H1 (cell line): ENCODE data around the gene GRM1. TPM values are rescaled to one million over a fixed set of nuclear protein-coding genes. Genes with fewer than 3 reads are reported as not detected.

ENCODE experiments used
- CTCF ChIA-PET: fragments of 300-600 bp; sonication (Branson Sonifier 250); formaldehyde crosslinking; loops from one replicate; lab custom pipeline; 2021; ENCODE audit not compliant: partially characterized antibody; lab: Charles Lee
- POLR2A ChIA-PET: fragments of 300-600 bp; sonication (Branson Sonifier 250); formaldehyde crosslinking; loops from one replicate; lab custom pipeline; 2021; ENCODE audit warnings: inconsistent platforms; ENCODE audit not compliant: partially characterized antibody; lab: Charles Lee
- DNase-seq, 2 experiments: peaks; one replicate each; pipeline versions ENCODE4 v3.0.0 to v3.0.0-alpha.2; 2010 to 2022; ENCODE audit warnings: low spot score in 2 of 2, low read depth in 1 of 2, mixed read lengths in 1 of 2
- FAIRE-seq: peaks from 2 replicates; lab custom pipeline; 2011; peaks lifted over from hg19 to GRCh38; lab: Jason Lieb, UNC
- H2AFZ ChIP-seq: 2 replicates; pipeline ENCODE4 v1.8.1; 2012; ENCODE audit warnings: low read length, inconsistent platforms
- H2AK5ac ChIP-seq: 2 replicates; pipeline ENCODE4 v1.6.1; 2013; ENCODE audit warnings: low read depth, low read length
- H2BK120ac ChIP-seq: replicated peaks from 2 replicates; pipeline ENCODE3; 2013; ENCODE audit warnings: low read depth, low read length, inconsistent platforms
- H2BK12ac ChIP-seq: 2 replicates; pipeline ENCODE4 v1.6.1; 2013; ENCODE audit warnings: low read depth, low read length
- H2BK15ac ChIP-seq: 2 replicates; pipeline ENCODE4 v1.6.1; 2013; ENCODE audit warnings: low read length
- H2BK20ac ChIP-seq: 2 replicates; pipeline ENCODE4 v1.6.1; 2013; ENCODE audit warnings: low read length
- H2BK5ac ChIP-seq: 2 replicates; pipeline ENCODE4 v1.6.1; 2013; ENCODE audit warnings: low read depth, low read length
- H3K14ac ChIP-seq: 2 replicates; pipeline ENCODE4 v1.6.1; 2013; ENCODE audit warnings: inconsistent platforms; ENCODE audit not compliant: insufficient read length
- H3K18ac ChIP-seq: 2 replicates; pipeline ENCODE4 v1.6.1; 2013; ENCODE audit warnings: low read length; ENCODE audit errors: extremely low read depth
- H3K23ac ChIP-seq: 2 replicates; pipeline ENCODE4 v1.6.1; 2013; ENCODE audit warnings: inconsistent platforms; ENCODE audit not compliant: insufficient read length
- H3K23me2 ChIP-seq: 2 replicates; pipeline ENCODE4 v1.6.1; 2013; ENCODE audit warnings: low read depth, low read length
- H3K27ac ChIP-seq: 2 replicates; pipeline ENCODE4 v1.6.1; 2011; ENCODE audit warnings: low read depth, low read length, inconsistent platforms
- H3K27me3 ChIP-seq, 4 experiments: replicated peaks in 1 of 4; 1 replicate in 1 of 4; 2 replicates in 3 of 4; pipeline versions ENCODE4 v1.6.1 to v1.8.1; 2011 to 2013; ENCODE audit warnings: low read length in 3 of 4, mild to moderate bottlenecking in 3 of 4, inconsistent platforms in 2 of 4, mixed read lengths in 2 of 4, moderate library complexity in 1 of 4; ENCODE audit not compliant: control insufficient read depth in 3 of 4, insufficient read depth in 3 of 4; ENCODE audit errors: extremely low read depth in 1 of 4
- H3K36me3 ChIP-seq, 4 experiments: 2 replicates each; pipeline versions ENCODE4 v1.6.1 to v1.8.1; 2011 to 2013; ENCODE audit warnings: mild to moderate bottlenecking in 4 of 4, low read length in 3 of 4, moderate library complexity in 2 of 4, control low read depth in 1 of 4, inconsistent platforms in 1 of 4; ENCODE audit not compliant: insufficient read depth in 4 of 4, control insufficient read depth in 2 of 4
- H3K4ac ChIP-seq: replicated peaks from 2 replicates; pipeline ENCODE3; 2013; ENCODE audit warnings: low read length, low read depth, mixed read lengths, inconsistent platforms; ENCODE audit not compliant: insufficient read length
- H3K4me1 ChIP-seq, 4 experiments: replicated peaks in 1 of 4; 1 replicate in 1 of 4; 2 replicates in 3 of 4; pipeline versions ENCODE4 v1.6.1 to v1.8.1; 2011 to 2013; ENCODE audit warnings: low read length in 3 of 4, inconsistent platforms in 2 of 4, mixed read lengths in 1 of 4; ENCODE audit not compliant: insufficient read depth in 4 of 4, control insufficient read depth in 3 of 4
- H3K4me2 ChIP-seq, 2 experiments: 2 replicates each; pipeline versions ENCODE4 v1.6.1 to v1.8.1; 2011 to 2013; ENCODE audit warnings: low read depth in 2 of 2, low read length in 2 of 2, control low read depth in 1 of 2, inconsistent platforms in 1 of 2, mild to moderate bottlenecking in 1 of 2; ENCODE audit not compliant: insufficient read depth in 1 of 2
- H3K4me3 ChIP-seq, 4 experiments: fragments of 200-600, 300-600 bp in 1 of 4; sonication (generic), shearing (Covaris generic), sonication (Bioruptor Twin) in 1 of 4; 2 replicates each; pipeline versions ENCODE4 v1.5.1 to v1.8.1; 2011 to 2016; ENCODE audit warnings: low read length in 4 of 4, low read depth in 3 of 4, control low read depth in 2 of 4, inconsistent platforms in 2 of 4, mild to moderate bottlenecking in 2 of 4, mixed read lengths in 1 of 4, moderate library complexity in 1 of 4; ENCODE audit not compliant: insufficient read depth in 2 of 4; ENCODE audit errors: extremely low read depth in 1 of 4
- H3K56ac ChIP-seq: replicated peaks from 2 replicates; pipeline ENCODE3; 2013; ENCODE audit warnings: low read depth, mild to moderate bottlenecking, mixed read lengths, low read length, inconsistent platforms; ENCODE audit not compliant: insufficient read length
- H3K79me1 ChIP-seq: 2 replicates; pipeline ENCODE4 v1.6.1; 2013; ENCODE audit warnings: low read depth, low read length, control low read depth
- H3K79me2 ChIP-seq, 2 experiments: 2 replicates each; pipeline versions ENCODE4 v1.6.1 to v1.8.1; 2012 to 2013; ENCODE audit warnings: low read length in 2 of 2, mild to moderate bottlenecking in 2 of 2, inconsistent platforms in 1 of 2; ENCODE audit not compliant: insufficient read depth in 2 of 2, control insufficient read depth in 1 of 2
- H3K9ac ChIP-seq, 4 experiments: replicated peaks in 1 of 4; 1 replicate in 1 of 4; 2 replicates in 3 of 4; pipeline versions ENCODE4 v1.6.1 to v1.8.1; 2011 to 2013; ENCODE audit warnings: low read depth in 3 of 4, low read length in 3 of 4, control low read depth in 2 of 4, mild to moderate bottlenecking in 2 of 4, moderate library complexity in 2 of 4, inconsistent platforms in 1 of 4; ENCODE audit errors: extremely low read depth in 1 of 4
- H3K9me3 ChIP-seq, 2 experiments: 2 replicates each; pipeline versions ENCODE4 v1.6.1 to v1.8.1; 2012 to 2013; ENCODE audit warnings: mild to moderate bottlenecking in 2 of 2, moderate library complexity in 2 of 2, control low read depth in 1 of 2, inconsistent platforms in 1 of 2, low read depth in 1 of 2, low read length in 1 of 2, mixed read lengths in 1 of 2; ENCODE audit not compliant: insufficient read depth in 2 of 2
- H4K20me1 ChIP-seq, 2 experiments: replicated peaks in 1 of 2; 2 replicates each; pipeline versions ENCODE3 to v1.8.1; 2011 to 2013; ENCODE audit warnings: inconsistent platforms in 2 of 2, low read length in 2 of 2, mild to moderate bottlenecking in 1 of 2; ENCODE audit not compliant: insufficient read depth in 2 of 2, control insufficient read depth in 1 of 2
- H4K5ac ChIP-seq: 2 replicates; pipeline ENCODE4 v1.6.1; 2013; ENCODE audit warnings: low read length, low read depth, mixed read lengths, inconsistent platforms; ENCODE audit not compliant: insufficient read length
- H4K8ac ChIP-seq: 2 replicates; pipeline ENCODE4 v1.8.0; 2013; ENCODE audit warnings: mild to moderate bottlenecking, moderate library complexity, low read length, inconsistent platforms; ENCODE audit not compliant: insufficient read depth; ENCODE audit errors: extremely low read depth
- H4K91ac ChIP-seq: replicated peaks from 2 replicates; pipeline ENCODE3; 2013; ENCODE audit warnings: low read length, mixed read lengths, inconsistent platforms; ENCODE audit not compliant: insufficient read length
- CTCF ChIP-seq, 3 experiments: IDR thresholded peaks; 1 replicate in 2 of 3; 2 replicates in 1 of 3; pipeline versions ENCODE4 v1.5.1 to v1.6.1; 2011; ENCODE audit warnings: low read length in 3 of 3, mild to moderate bottlenecking in 3 of 3, inconsistent platforms in 2 of 3, low read depth in 1 of 3, moderate library complexity in 1 of 3; ENCODE audit not compliant: insufficient read depth in 1 of 3; ENCODE audit errors: control extremely low read depth in 1 of 3
- HDAC2 ChIP-seq, 2 experiments: fragments of 300-600 bp in 1 of 2; sonication (generic) in 1 of 2; IDR thresholded peaks; 2 replicates each; pipeline ENCODE4 v1.6.1; 2011 to 2012; ENCODE audit warnings: low read depth in 2 of 2, low read length in 2 of 2, mild to moderate bottlenecking in 2 of 2, moderate library complexity in 2 of 2, borderline replicate concordance in 1 of 2, inconsistent platforms in 1 of 2
- WGBS, 2 experiments: shearing (Covaris generic) in 1 of 2; methylation state at CpG; one replicate each; pipeline versions ENCODE4 v1.1.6 to v1.1.7; 2013 to 2015; ENCODE audit warnings: low lambda C conversion rate in 2 of 2, mixed read lengths in 2 of 2, inconsistent platforms in 1 of 2, low coverage in 1 of 2, missing lambda C conversion rate in 1 of 2; ENCODE audit not compliant: insufficient replicate concordance in 2 of 2, insufficient coverage in 1 of 2, insufficient read length in 1 of 2; ENCODE audit errors: extremely low coverage in 1 of 2, missing lambda C conversion rate in 1 of 2; 5-methylcytosine and 5-hydroxymethylcytosine counted together
- polyA plus RNA-seq, 7 experiments: library from polyadenylated mRNA; depleted of rRNA in 3 of 7; stranded (reverse) in 5 of 7; unstranded in 2 of 7; fragments of >200 nt in 5 of 7; fragments of 200-250 nt in 2 of 7; gene quantifications; 1 replicate in 5 of 7; 2 replicates in 1 of 7; 4 replicates in 1 of 7; pipeline versions ENCODE4 v1.2.1 to v1.2.3, GENCODE V29; 2011 to 2013; ENCODE audit warnings: missing spikeins in 2 of 7, mixed read lengths in 2 of 7
- total RNA-seq: library from RNA; stranded (reverse); fragmentation: NEBNext Ultra II Directional; extraction: Animal tissue kit (Norgen Biotek cat#: 25700); gene quantifications from 2 replicates; pipeline ENCODE4 v1.2.1, GENCODE V29; 2021

The GRM1 gene
- total and polyA plus RNA-seq, 2 of the 8 experiments (the other 6 are each of a cell fraction or from before 2014, with no cell fraction given) = 0.15 to 1.3 TPM

GRCh38 chr6:146472918-146473317 lies 444.1 kb downstream of the GRM1 start:
- no peaks in the 10 kb centered on the region for H4K20me1 ChIP-seq
- POLR2A ChIA-PET = no interaction called here
- H3K23ac ChIP-seq = no peak overlapping the region

More at GRCh38 chr6:146472918-146473317, 444.1 kb downstream of the GRM1 start:
- no peaks in the 10 kb centered on the region for H3K4me1 ChIP-seq
- no peak overlapping the region for H4K5ac ChIP-seq
- no peaks in the 10 kb centered on the region for H3K79me2 ChIP-seq
- no peaks in the 10 kb centered on the region for H3K79me1 ChIP-seq
- no peak overlapping the region for H2BK20ac ChIP-seq
- DNase-seq = no peak
- peak overlapping the region; percentile 92 for H2AFZ ChIP-seq
- H3K56ac ChIP-seq = no peak overlapping the region
- H3K18ac ChIP-seq = no peak overlapping the region
- FAIRE-seq = peak; percentile 58
- WGBS, 2 experiments = 86% methylated on average over 3 of the region's 3 CpGs; no CpG with 5 or more reads in 1 of the 2 experiments
- no peaks in the 10 kb centered on the region for H3K23me2 ChIP-seq
- H2BK12ac ChIP-seq = no peak overlapping the region
- H2BK5ac ChIP-seq = no peak overlapping the region
- no peak overlapping the region for H2AK5ac ChIP-seq
- no peak overlapping the region for H3K9ac ChIP-seq
- CTCF ChIA-PET = interaction anchor here (0.7 to 1.2 kb wide), 5 partner anchors 11 to 384 kb away, joined by 3 to 4 read pairs (median 3); no protein-coding TSS in a partner anchor
- no peaks in the 10 kb centered on the region for H3K9me3 ChIP-seq
- no peak overlapping the region for H4K91ac ChIP-seq
- no peak overlapping the region for H2BK15ac ChIP-seq
- no peaks in the 10 kb centered on the region for H3K27me3 ChIP-seq
- no peak overlapping the region for H3K27ac ChIP-seq
- no peak overlapping the region for H2BK120ac ChIP-seq
- no peak overlapping the region for H3K4ac ChIP-seq
- no peak overlapping the region for H3K4me2 ChIP-seq
- TF ChIP-seq HDAC2 (IDR thresholded peaks at IDR 0.05; ENCODE audit: borderline replicate concordance in 1 of 2, low read depth in 2 of 2, low read length in 2 of 2) (no peak), CTCF (IDR thresholded peaks at IDR 0.05; ENCODE audit: control extremely low read depth in 1 of 3, insufficient read depth in 1 of 3, low read depth in 1 of 3, low read length in 3 of 3) (peak in 1 of 3 experiments; percentile 11; a peak in 1 of 4 replicates)
- no peak overlapping the region for H3K4me3 ChIP-seq
- H3K14ac ChIP-seq = no peak overlapping the region
- no peak overlapping the region for H4K8ac ChIP-seq
- H3K36me3 ChIP-seq = no peaks in the 10 kb centered on the region
